GM18526 (cell line): ENCODE results near the gene CRK.

Experiments
- POLR2A ChIP-seq: IDR thresholded peaks from 3 replicates; pipeline ENCODE4 v1.6.1; 2011; ENCODE audit not compliant: insufficient read length; ENCODE audit errors: extremely low read depth

CRK gene

GRCh38 chr17:1379930-1380313, 76.1 kb downstream of the CRK start:
- no peak for TF ChIP-seq POLR2A

GRCh38 chr17:1379208-1379929, 76.7 kb downstream of the CRK start:
- TF ChIP-seq POLR2A = no peak

GRCh38 chr17:1377334-1377733, 78.7 kb downstream of the CRK start:
- no peak for TF ChIP-seq POLR2A

GRCh38 chr17:1376061-1376460, 80.0 kb downstream of the CRK start:
- no peak for TF ChIP-seq POLR2A

GRCh38 chr17:1375615-1376014, 80.4 kb downstream of the CRK start:
- TF ChIP-seq POLR2A = no peak

- TF ChIP-seq POLR2A = no peak
Measured at GRCh38 chr17:1374431-1375177, 81.4 kb downstream of the CRK start.

- no peak for TF ChIP-seq POLR2A
Measured at GRCh38 chr17:1373707-1374237, 82.3 kb downstream of the CRK start.

- no peak for TF ChIP-seq POLR2A
Measured at GRCh38 chr17:1372618-1373017, 83.4 kb downstream of the CRK start.

- no peak for TF ChIP-seq POLR2A
Measured at GRCh38 chr17:1371893-1372590, 84.0 kb downstream of the CRK start.
